Right lobe of liver (tissue), 4 donors: ENCODE data around the gene COL5A3.

Experiments used
- CTCF ChIP-seq, 4 donors: fragments of 200-600 bp in 3 of 4; fragments of 450-650 bp in 1 of 4; IDR thresholded peaks; one replicate each; pipeline versions ENCODE4 v1.5.1 to v1.8.0; 2016 to 2022; ENCODE audit warnings: antibody characterized with exemption in 4 of 4, mild to moderate bottlenecking in 2 of 4
- POLR2A ChIP-seq: fragments of 450-650 bp; IDR thresholded peaks from one replicate; pipeline ENCODE4 v1.6.1; 2017; ENCODE audit warnings: antibody characterized with exemption, mild to moderate bottlenecking
- donor health status: DM: no; HTN: no; CAD: no.
- donor health status: DM: no; HTN: no; CAD: no.
- donor health status: DM: no; HTN: yes; CAD: no.

GRCh38 chr19:10027158-10027997, 17.1 kb upstream of the COL5A3 start:
- TF ChIP-seq POLR2A (no peak), CTCF (IDR thresholded peaks at IDR 0.05) (peak; percentile 94 to 98 (median 96))
